GM12872 (cell line): ENCODE measurements around the gene MGAT5B.

Experiments
- CTCF ChIP-seq: IDR thresholded peaks from 3 replicates; pipeline ENCODE4 v1.5.1; 2011; ENCODE audit warnings: low read depth, mild to moderate bottlenecking, low read length, moderate library complexity; ENCODE audit not compliant: insufficient read depth

The MGAT5B gene

GRCh38 chr17:76873856-76874255 is 5.7 kb downstream of the MGAT5B start:
- no peak for TF ChIP-seq CTCF

- TF ChIP-seq CTCF: no peak
These were observed 9.2 kb downstream of the MGAT5B start for GRCh38 chr17:76877437-76877836.

- no peak for TF ChIP-seq CTCF
These were observed 10.4 kb downstream of the MGAT5B start for GRCh38 chr17:76878568-76878967.

- TF ChIP-seq CTCF: no peak
These were observed 11.1 kb downstream of the MGAT5B start for GRCh38 chr17:76879254-76879653.

- TF ChIP-seq CTCF: no peak
These were observed 11.5 kb downstream of the MGAT5B start for GRCh38 chr17:76879691-76880090.

- TF ChIP-seq CTCF: no peak
These were observed 12.1 kb downstream of the MGAT5B start for GRCh38 chr17:76880268-76880667.

GRCh38 chr17:76880971-76881370 is 12.8 kb downstream of the MGAT5B start:
- TF ChIP-seq CTCF: no peak

- TF ChIP-seq CTCF: no peak
These were observed 13.2 kb downstream of the MGAT5B start for GRCh38 chr17:76881408-76881807.
